HL-60 (cell line): ENCODE measurements around the gene DAPK1.

ENCODE experiments used
- DNase-seq, 2 experiments: peaks; one replicate each; pipeline ENCODE4 v3.0.0-alpha.2; 2010 to 2020; ENCODE audit warnings: low read depth in 1 of 2, low spot score in 1 of 2
- H3K27ac ChIP-seq: fragments of 250-450 bp; sonication (Bioruptor Pico); replicated peaks from 2 replicates; pipeline ENCODE4 v1.5.1; 2020; ENCODE audit warnings: mild to moderate bottlenecking, moderate library complexity
- H3K27me3 ChIP-seq: fragments of 250-450 bp; sonication (Bioruptor Pico); 2 replicates; pipeline ENCODE4 v1.5.1; 2021; ENCODE audit warnings: mild to moderate bottlenecking, moderate library complexity; ENCODE audit not compliant: insufficient read depth, poor library complexity, severe bottlenecking
- H3K4me3 ChIP-seq: replicated peaks from 2 replicates; pipeline ENCODE4 v1.5.1; 2011; ENCODE audit warnings: mild to moderate bottlenecking, control low read depth, low read length; ENCODE audit not compliant: insufficient read depth
- CTCF ChIP-seq: IDR thresholded peaks from one replicate; pipeline ENCODE4 v1.5.1; 2011; ENCODE audit warnings: low read length, control low read depth, inconsistent platforms; ENCODE audit not compliant: insufficient read depth
- GABPA ChIP-seq: IDR thresholded peaks from 2 replicates; pipeline ENCODE4 v1.6.1; 2012; ENCODE audit warnings: low read depth
- POLR2AphosphoS5 ChIP-seq: IDR thresholded peaks from 2 replicates; pipeline ENCODE4 v1.6.1; 2012; ENCODE audit warnings: low read depth
- REST ChIP-seq: IDR thresholded peaks from 2 replicates; pipeline ENCODE4 v1.6.1; 2012; ENCODE audit warnings: low read depth; ENCODE audit not compliant: insufficient replicate concordance
- SPI1 ChIP-seq: IDR thresholded peaks from 2 replicates; pipeline ENCODE4 v1.6.1; 2012; ENCODE audit warnings: low read depth, mild to moderate bottlenecking, borderline replicate concordance

DAPK1 gene

GRCh38 chr9:87601176-87601575 is 103.5 kb downstream of the DAPK1 start:
- 0 out of 2 replicates have a peak, but pooled peaks have one; percentile 34 for TF ChIP-seq POLR2AphosphoS5
- TF ChIP-seq SPI1 = peak; percentile 69
- TF ChIP-seq GABPA = no peak
- peak overlapping the region; percentile 69 for H3K27ac ChIP-seq

GRCh38 chr9:87601595-87601994 is 103.9 kb downstream of the DAPK1 start:
- Histone ChIP-seq H3K4me3 (no peak overlapping the region), H3K27ac (peak overlapping the region; percentile 69), H3K27me3 (no peaks in the 10 kb centered on the region)
- TF ChIP-seq POLR2AphosphoS5 (no peak), SPI1 (no peak), CTCF (no peak), REST (no peak), GABPA (no peak)
- DNase-seq = no peak

More at GRCh38 chr9:87601176-87601575, 103.5 kb downstream of the DAPK1 start:
- DNase-seq = peak in 1 of 2 experiments; percentile 81
- Histone ChIP-seq H3K27me3 (no peaks in the 10 kb centered on the region), H3K4me3 (no peak overlapping the region)

DNA sequence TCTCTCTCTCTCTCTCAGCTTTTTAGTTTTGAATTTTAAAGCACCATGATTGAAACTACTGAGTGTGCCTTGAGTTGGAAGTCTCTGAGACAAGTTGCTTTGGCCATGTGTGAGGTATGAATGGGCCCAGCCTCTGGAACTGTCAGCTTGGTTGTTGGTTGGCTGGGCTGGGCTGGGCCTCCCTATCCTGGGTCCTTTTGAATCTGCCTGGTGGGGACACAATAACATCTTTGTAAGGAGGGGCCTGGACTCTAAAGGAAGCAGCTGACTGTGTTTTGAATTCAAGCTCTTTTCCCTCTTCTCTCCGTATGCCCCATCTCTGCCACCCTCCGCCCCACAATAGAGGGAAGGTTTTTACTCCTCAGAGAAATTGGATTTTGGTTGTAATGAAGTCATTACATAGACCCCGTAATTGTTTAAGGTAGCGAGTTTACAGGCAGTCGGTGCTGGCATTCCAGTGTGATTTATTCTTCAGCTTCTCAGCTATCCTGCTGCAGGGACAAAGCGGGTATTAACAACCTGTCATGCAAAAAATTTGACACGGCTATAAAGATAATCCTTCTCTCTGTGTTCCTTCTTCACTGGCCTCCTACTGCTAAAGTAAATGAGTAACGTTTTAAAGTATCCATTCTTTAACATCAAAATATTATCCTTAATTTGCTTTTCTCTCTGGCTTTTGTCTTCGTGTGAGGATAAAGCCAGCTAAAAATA is 105.4 kb downstream of the DAPK1 start:
- TF ChIP-seq SPI1 (no peak), REST (no peak), POLR2AphosphoS5 (no peak), GABPA (no peak), CTCF (no peak)
- no peak overlapping the region for H3K4me3 ChIP-seq
- DNase-seq = no peak
- H3K27ac ChIP-seq = no peak overlapping the region
- no peaks in the 10 kb centered on the region for H3K27me3 ChIP-seq

- Histone ChIP-seq H3K27me3 (no peaks in the 10 kb centered on the region), H3K27ac (no peak overlapping the region), H3K4me3 (no peak overlapping the region)
- no peak for DNase-seq
- TF ChIP-seq GABPA (no peak), REST (no peak), CTCF (no peak), SPI1 (no peak), POLR2AphosphoS5 (no peak)
These were observed 106.3 kb downstream of the DAPK1 start for GRCh38 chr9:87603854-87604490.
